Hindlimb muscle (tissue), 1 donor: ENCODE measurements around the gene CITED4. TPM values are rescaled to one million over a fixed set of nuclear protein-coding genes. Genes with fewer than 3 reads are reported as not detected.
"Not testable (repeated sequence)": the region's sequence is repeated elsewhere in the genome, so short reads cannot be mapped to it uniquely, and the experiment has no call there.

Source experiments
- DNase-seq: peaks from one replicate; pipeline ENCODE4 v3.0.0-alpha.2; 2013
- polyA plus RNA-seq: library from polyadenylated mRNA; unstranded; fragments of 120-200 nt; gene quantifications from one replicate; pipeline ENCODE4 v1.2.1, GENCODE V29; 2013; ENCODE audit not compliant: insufficient read length

The CITED4 gene, protein sequence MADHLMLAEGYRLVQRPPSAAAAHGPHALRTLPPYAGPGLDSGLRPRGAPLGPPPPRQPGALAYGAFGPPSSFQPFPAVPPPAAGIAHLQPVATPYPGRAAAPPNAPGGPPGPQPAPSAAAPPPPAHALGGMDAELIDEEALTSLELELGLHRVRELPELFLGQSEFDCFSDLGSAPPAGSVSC
- 2.7 TPM for polyA plus RNA-seq

DNA sequence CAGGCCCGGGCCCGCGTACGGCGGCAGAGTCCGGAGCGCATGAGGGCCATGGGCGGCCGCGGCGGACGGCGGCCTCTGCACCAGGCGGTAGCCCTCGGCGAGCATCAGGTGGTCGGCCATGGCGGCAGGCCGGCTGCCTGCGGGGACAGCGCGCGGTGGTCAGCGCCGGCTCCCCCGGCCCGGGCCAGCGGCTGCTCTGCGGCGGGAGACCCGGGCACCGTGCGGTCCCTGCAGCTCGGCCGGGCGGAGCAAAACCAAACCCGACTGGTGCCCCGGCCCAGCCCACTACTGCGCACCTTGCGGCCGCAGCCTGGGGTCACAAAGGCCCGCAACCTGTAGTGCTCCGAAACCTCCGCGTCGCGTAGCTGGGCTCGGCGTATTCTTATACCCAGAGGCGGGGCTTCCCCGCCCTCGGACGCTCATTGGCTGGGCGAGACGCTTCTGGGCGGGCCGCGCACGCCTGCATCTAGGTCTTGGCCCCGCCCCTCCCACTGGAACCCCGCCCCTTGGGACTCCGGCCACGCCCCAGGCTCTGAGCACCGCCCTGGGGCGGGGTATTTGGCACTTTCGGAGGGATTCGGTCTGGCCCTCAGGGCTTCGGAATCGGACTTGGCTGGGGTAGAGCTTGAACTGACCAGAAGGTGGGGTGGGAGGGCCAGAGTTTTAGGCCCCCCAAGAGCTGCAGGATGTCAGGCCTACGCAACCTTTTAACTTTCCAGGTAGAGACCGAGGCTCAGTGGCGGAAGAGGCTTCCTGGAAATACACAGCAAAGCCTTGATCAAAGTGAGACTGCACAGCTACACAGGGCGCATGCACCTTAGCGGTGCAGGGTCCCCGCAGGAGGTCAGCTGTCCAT, at the start of gene CITED4:
Gene CITED4 (minus strand): TSS at position 356 of the 856 bp plus-strand sequence. CDS start 236 bp downstream, at position 120.
- DNase-seq: peak; percentile 88

- no peak for DNase-seq
These were observed 48.9 kb upstream of the CITED4 start for GRCh38 chr1:40911105-40911504.

DNA sequence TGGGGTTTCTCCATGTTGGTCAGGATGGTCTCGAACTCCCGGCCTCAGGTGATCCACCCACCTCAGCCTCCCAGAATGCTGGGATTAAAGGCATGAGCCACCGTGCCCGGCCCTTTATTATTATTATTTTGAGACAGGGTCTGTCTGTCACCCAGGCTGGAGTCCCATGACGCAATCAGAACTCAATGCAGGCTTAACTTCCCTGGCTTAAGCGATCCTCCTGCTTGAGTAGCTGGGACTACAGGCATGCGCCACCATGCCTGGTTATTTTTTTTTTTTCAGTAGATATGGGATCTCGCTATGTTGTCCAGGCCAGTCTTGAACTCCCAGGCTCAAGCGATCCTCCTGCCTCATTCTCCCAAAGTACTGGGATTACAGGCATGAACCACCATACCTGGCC, 47.1 kb upstream of the CITED4 start:
- no peak for DNase-seq

- no peak for DNase-seq
These were observed 46.2 kb upstream of the CITED4 start for GRCh38 chr1:40908350-40908749.

GRCh38 chr1:40907899-40908298, 45.7 kb upstream of the CITED4 start:
- DNase-seq: no peak

GRCh38 chr1:40906781-40907400, 44.7 kb upstream of the CITED4 start:
- no peak for DNase-seq

GRCh38 chr1:40905061-40905460, 42.9 kb upstream of the CITED4 start:
- DNase-seq: no peak

GRCh38 chr1:40903106-40903505, 40.9 kb upstream of the CITED4 start:
- no peak for DNase-seq

GRCh38 chr1:40901886-40902852, 40.0 kb upstream of the CITED4 start:
- peak; percentile 18 for DNase-seq

GRCh38 chr1:40899230-40899870, 37.2 kb upstream of the CITED4 start:
- no peak for DNase-seq

DNA sequence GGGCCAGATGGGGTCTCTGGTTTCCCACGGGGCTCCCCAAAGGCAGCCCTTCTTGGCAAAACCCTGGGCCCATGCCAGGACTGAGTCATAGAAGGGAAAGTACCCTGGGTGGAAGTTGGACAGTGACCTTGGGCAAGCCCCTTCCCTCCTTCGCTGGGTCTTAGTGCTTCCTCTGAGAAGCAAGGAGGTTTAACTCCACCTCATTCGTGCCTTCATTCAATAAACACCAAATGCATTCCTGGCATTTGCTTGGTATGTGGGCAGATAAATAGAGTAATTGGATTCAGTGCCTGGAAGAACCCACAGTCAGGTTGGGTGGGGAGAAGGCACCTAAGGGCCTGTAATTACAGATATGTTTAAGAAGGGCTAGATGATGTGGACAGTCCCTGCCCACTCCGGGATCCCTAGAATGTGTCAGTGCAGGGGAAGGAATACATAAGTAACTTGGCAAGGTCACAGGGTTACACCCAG, 36.3 kb upstream of the CITED4 start:
- DNase-seq: no peak

DNA sequence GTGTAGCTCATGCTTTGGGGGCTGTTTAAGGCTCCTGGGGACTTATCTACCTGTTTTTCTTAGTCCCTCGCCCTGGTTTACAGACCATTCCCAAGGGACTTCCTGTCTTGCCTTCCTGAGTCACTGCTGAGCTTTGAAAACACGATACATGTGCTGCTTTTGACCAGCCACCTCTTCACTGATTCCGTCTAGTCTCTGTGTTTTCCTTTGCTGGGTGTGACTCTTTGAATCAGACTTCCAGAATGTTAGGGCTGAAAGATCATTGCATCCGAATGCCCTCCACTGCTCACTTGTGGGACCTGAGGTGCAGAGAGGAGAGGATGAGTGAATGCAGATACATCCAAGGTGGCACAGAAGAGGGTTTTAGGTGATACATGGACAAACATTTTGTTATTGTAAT, 35.4 kb upstream of the CITED4 start:
- DNase-seq: no peak

DNA sequence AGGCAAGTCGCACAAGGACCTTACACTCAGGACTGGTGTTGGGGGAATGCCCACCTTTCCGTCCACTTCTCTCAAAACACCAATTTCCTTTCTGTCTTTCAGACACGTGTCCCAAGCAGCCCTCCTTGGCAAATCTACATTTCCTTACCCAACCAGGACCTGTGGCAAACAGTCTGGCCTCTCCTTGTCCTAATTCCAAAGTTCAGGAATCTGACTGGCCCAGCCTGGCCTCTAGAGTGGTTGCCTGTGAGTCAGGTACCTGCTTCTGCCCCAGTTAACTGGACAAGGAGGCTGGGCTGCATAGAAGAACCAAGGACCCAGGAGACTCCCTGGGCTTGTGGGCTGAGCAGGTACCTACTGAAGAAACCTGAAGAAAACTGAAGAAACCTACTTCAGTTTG, 34.3 kb upstream of the CITED4 start:
- no peak for DNase-seq

- DNase-seq: no peak
These were observed 33.4 kb upstream of the CITED4 start for GRCh38 chr1:40895601-40896000.

DNA sequence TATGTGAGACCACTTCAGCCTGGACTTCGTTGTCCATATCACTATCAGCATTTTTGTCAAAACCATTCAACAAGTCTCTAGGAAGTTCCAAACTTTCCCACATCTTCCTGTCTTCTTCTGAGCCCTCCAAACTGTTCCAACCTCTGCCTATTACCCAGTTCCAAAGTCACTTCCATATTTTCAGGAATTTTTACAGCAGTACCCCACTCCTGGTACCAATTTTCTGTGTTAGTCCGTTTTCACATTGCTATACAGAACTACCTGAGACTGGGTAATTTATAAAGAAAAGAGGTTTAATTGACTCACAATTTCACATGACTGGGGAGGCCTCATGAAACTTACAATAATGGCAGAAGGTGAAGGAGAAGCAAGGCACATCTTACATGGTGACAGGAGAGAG, 32.7 kb upstream of the CITED4 start:
- DNase-seq: not testable (repeated sequence)

- DNase-seq: no peak
These were observed 32.3 kb upstream of the CITED4 start for GRCh38 chr1:40894455-40894854.

DNA sequence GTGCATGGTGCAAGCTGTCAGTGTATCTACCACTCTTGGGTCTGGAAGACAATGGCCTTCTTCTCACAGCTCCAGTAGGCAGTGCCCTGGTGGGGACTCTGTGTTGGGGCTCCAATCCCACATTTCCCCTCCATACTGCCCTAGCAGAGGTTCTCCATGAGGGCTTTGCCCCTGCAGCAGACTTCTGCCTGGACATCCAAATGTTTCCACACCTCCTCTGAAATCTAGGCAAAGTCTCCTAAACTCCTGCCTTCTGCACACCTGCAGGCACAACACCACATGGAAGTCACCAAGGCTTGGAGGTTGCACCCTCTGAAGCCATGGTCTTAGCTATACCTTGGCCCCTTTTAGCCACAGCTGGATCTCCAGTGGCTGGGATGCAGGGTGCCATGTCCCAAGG, 31.8 kb upstream of the CITED4 start:
- no peak for DNase-seq

DNA sequence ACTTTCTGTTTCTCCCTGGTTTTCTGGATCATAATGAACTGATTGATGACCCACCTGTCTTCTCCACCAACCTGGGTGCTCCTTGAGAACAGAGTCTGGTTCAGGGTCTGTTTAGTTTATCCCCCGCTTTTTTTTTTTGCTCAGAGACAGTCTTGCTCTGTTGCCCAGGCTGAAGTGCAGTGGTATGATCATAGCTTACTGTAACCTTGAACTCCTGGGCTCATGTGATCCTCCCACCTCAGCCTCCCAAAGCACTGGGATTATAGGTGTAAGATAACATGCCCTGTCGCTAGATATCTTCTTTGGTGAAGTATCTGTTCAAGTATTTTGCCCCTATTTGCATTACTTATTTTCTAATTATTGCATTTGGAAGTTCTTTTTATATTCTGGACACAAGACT, 30.2 kb upstream of the CITED4 start:
- DNase-seq: no peak

DNA sequence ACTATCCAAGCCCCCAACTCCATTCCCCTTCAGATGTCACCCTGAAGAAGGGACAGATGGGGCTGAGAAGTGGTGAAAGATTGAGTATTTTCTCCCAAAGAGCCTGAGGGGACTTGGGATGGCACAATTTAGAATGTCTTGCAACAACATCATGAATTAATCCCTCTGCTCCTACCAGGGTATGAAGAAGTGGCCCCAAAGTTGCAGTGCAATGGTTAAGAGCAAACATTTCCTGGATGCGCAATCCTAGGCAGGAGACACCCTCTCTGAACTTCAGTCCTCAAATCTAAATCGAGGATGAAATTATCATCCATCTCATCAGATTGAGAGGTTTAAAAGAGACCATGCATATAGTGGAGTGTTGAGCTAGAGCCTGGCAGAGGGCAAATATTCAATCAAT, 28.6 kb upstream of the CITED4 start:
- DNase-seq: no peak

DNA sequence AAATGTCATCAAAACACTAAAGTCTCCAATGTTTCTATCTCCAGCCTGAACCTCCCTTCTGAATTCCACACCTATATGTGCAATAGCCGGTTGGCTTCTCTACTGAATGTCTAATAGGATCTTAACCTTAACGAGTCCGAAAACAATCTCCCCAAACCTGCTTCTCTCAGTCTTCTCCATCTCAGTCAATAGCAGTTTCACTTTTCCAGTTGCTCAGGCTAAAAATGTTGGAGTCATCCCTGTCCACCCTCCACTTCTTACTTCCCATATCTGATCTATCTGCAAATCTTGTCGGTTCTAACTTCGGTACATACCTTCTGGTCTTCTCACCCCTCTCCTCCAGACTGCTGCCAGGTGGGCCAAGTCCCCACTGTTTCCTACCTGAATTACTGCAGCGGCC, 25.5 kb upstream of the CITED4 start:
- no peak for DNase-seq

GRCh38 chr1:40887012-40887378, 24.8 kb upstream of the CITED4 start:
- no peak for DNase-seq
